Stimulated activated CD4-positive, alpha-beta T cell treated with anti-CD3 and anti-CD28 coated beads, TNF-alpha, amount 100 ng/mL, for 1 hour (primary cell): ENCODE data around the gene ATOSA.

Source experiments
- DNase-seq, 3 donors: peaks; one replicate each; pipeline ENCODE4 v3.0.0-alpha.2; 2020; ENCODE audit warnings: low read depth in 3 of 3, low spot score in 1 of 3

The ATOSA gene, protein sequence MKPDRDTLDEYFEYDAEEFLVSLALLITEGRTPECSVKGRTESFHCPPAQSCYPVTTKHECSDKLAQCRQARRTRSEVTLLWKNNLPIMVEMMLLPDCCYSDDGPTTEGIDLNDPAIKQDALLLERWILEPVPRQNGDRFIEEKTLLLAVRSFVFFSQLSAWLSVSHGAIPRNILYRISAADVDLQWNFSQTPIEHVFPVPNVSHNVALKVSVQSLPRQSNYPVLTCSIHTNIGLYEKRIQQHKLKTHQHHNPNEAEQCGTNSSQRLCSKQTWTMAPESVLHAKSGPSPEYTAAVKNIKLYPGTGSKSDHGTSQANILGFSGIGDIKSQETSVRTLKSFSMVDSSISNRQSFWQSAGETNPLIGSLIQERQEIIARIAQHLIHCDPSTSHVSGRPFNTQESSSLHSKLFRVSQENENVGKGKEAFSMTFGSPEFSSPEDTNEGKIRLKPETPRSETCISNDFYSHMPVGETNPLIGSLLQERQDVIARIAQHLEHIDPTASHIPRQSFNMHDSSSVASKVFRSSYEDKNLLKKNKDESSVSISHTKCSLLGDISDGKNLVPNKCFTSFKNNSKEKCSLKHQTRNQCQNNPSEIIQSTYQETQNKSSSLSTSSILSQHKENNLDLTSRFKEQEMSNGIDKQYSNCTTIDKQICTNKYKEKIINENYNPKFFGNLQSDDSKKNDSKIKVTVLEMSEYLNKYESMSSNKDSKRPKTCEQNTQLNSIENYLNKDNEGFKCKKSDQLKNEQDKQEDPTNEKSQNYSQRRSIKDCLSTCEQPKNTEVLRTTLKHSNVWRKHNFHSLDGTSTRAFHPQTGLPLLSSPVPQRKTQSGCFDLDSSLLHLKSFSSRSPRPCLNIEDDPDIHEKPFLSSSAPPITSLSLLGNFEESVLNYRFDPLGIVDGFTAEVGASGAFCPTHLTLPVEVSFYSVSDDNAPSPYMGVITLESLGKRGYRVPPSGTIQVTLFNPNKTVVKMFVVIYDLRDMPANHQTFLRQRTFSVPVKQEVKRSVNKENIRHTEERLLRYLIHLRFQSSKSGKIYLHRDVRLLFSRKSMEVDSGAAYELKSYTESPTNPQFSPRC

DNA sequence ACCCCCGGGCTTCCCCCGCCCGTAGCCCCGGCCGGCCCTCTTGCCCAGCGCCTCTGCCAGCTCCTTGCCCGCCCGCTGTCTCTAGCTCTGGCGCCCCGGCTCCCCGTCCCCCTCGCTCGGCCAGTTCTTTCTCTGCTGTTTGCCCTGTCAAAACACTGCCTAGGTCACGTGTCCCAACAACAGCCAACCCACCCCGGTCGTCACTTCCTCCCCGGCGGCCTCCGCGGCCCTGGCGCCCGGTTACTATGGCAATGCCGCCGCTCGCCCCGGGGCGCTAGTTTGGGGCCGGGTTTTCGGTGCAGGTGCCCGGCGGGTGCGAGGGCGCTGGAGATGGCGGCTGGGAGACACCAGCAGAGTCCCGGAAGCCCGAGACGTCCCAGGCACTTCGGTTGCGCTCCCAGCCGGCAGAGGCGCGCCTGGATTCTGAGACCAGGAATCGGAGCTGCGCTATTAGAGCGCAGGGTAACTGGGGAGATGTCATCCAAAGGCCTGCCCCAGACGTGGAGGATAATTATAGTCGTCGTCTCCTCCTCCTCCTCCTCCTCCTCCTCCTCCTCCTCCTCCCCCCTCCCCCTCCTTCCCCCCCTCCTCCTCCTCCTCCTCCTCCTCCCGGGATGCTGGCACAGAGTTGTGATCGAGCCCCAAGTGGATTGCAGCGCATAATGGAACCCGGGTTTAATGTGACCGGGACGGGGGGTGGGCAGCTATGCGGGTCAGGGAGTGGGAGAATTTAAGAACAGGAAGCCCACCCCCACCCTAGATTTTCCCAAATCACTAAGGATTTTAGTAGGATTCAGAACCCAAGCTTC, at the start of gene ATOSA:
ATOSA (minus strand) TSS at position 157 of the 809 bp plus-strand sequence. CDS start 1,367 bp downstream, outside the sequence.
- DNase-seq, result peak; percentile 68 to 76 (median 71)

DNA sequence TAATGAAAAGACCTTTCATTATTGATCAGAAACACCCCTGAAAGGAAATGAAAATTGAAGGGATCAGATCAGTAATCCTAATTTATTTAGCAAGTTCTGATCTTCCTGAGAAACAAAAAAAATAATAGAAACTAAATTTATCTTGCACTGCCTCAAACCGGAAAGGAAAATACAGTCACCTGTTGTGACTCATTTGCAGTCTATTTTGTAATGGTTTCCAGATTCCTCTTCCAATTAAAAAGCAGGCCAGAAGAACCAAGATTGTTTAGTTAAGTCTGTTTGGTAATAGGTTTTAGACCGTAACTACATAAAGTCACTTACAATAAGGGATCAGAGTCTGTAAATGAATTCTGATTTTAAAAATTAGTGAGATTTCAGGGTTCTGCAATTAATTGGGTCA, 49.7 kb upstream of the ATOSA start:
- no peak for DNase-seq

DNA sequence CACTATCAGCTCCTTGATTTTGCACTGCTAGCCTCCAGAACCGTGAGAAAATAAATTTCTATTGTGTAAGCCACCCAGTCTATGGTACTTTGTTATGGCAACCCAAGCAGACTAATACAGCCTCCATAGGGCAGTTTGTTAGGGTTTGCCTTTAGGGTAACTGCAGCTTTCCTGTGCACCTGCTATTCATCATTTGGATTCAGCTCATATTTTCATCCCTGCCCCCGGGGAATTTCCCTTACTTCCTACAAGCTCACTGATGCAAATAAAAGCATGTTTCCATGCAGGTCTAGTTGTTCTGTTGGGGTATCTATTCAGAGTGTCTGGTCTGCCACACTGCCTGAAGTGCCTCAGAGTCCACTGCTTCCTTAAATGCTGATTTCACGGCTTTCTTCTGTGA, 48.6 kb upstream of the ATOSA start:
- no peak for DNase-seq

DNA sequence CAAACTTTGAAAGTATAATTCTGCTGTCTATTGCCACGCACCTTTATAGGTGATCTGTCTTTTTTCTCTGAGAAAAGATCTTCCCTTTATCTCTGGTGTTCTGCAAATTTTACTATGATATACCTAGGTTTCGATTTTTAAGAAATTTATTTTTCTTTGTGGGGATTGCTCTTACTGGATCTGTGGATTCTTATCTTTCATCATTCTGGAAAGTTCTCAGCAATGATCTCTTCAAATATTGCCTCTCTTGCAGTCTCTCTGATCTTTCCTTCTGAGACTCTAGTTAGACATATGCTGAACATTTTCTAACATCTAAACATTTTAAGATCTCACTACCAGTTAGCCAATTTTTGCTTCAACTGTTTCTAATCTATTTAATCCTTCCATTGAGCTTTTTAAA, 47.0 kb upstream of the ATOSA start:
- DNase-seq, result no peak

DNA sequence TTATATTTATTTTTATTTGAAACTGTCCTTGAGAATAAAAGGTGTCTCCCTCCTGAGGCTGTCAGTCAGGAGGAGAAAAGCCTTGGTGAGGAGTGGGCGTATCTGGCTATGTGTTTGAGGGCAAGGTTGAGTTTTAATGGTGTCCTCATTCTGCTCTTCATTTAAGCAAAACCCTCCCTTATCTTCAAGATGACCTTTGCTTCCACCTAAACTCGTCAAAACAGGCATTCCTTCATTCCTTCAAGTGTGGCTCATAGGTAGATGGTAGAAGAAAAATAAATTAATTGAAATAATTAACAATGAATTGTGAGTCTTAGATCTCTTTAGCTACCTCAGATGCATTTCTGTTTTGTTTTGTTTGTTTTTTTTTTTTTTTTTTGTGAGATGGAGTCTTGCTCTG, 39.4 kb upstream of the ATOSA start:
- no peak for DNase-seq

DNA sequence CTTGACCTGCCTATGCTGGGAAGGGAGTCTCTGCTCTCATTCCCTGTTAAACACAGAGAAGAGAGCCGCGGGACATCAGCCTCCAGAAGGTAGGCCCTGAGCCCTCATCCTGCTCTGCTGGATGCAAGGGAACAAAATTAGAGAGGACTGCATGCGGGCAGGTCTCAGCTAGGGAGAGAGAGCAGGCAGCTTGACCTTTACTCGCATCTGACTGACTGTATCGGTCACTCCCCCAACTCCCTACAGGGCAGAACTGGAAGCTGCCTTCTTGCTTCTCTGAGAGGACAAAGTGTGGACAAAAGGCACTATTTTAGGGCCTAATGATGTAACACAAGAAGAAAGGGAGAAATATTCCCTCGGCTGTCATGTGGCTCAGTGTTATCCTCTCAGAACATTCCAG, 38.7 kb upstream of the ATOSA start:
- no peak for DNase-seq

DNA sequence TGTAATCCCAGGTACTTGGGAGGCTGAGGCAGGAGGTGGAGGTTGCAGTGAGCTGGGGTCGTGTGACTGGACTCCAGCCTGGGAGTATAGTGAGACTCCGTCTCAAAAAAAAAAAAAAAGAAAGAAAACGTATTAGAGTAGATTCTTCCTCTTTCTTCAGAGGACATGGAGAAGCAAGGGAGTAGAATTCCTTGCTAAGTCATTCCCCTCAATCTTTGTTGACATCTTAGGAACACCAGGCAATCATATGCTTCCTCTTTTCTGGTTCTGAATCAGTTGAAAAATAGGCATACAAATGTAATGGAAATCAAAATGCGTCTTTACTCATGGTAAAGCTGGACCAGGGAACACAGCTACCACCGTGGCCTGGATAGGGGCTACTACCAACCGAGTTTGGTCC, 38.3 kb upstream of the ATOSA start:
- DNase-seq, result no peak

DNA sequence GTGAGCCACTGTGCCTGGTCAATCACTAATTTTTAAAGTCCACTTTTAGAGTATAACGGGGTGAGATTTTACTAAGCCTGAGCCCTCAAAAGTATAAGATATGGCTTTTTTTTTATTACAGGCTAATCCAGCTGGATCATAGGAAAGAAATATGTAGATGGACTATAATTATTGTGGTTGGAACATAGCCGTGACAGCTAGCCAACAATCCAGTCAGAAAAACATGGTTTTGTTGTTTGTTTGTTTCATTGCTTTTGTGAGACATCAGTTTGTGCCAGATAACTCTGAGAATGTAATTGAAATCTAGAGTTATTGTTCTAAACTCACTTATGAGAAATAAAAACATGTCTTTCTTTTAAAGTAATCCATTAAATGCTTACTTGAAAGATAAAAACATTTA, 37.3 kb upstream of the ATOSA start:
- no peak for DNase-seq

DNA sequence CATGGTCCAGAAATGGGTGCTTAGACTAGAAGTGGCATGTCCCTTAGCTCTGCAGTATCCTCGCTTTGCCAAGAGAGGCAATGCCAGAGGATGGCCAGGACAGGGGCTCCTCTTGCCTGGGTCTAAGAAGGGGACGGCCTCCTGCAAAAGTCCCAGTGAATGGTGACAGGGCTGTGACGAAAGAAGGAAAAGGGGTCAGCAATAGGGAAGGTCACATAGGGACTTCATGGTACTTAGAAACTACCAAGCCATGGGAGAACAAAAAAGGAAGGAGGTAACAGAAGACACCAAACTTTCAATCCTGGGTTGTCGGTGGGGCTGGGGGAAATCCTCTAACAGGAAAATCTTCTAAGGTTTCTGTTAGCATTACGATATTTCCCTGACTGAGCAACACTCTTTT, 36.2 kb upstream of the ATOSA start:
- no peak for DNase-seq

DNA sequence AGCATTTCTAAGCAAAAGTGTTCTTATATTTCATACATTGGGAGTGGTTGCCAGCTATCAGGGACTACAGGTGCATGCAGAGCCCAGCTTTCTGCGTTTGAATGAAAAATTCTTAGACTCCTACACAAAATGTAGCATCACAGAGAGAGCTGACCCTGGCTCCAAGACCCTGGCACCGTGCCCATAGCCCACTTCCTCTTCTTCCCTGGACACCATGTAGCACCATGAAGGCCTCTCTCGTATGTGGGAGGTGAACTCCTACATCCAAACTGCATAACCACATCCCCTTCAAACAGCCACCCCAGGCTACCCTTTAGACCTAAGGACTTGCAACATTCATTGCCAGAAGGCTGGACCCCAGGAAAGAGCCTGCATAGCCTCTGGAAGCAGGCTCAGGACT, 35.8 kb upstream of the ATOSA start:
- DNase-seq, result no peak

DNA sequence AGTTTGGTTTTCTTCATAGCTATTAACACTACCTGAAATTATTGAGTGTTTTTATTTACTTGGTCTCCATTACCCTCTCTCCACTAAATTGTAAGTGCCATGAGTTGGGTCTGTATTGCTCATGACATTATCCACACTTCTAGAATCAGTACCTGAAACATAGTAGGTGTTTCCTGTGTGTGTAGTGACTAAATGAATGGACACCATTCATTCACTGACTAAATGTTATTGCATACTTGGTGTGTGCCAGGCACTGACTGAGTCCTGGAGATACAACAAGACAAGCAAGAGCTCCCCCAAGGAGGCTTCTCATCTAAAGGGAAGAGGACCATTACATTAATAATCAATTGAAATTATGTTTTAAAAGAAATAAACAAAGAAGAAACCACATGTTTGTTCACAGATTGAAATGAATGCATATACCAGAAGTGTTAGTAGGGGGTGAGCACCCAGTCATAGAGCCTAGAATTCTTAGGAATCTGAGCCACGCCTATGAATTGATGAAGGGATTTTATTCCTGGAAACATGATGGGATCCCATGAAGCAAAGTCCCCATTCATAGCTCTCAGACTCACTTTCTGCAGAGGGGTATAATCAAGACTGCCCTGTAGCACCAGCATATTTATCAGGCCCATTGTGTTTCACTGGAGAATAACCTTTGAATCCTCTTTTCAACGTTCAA, 31.7 kb upstream of the ATOSA start:
- DNase-seq, result no peak

DNA sequence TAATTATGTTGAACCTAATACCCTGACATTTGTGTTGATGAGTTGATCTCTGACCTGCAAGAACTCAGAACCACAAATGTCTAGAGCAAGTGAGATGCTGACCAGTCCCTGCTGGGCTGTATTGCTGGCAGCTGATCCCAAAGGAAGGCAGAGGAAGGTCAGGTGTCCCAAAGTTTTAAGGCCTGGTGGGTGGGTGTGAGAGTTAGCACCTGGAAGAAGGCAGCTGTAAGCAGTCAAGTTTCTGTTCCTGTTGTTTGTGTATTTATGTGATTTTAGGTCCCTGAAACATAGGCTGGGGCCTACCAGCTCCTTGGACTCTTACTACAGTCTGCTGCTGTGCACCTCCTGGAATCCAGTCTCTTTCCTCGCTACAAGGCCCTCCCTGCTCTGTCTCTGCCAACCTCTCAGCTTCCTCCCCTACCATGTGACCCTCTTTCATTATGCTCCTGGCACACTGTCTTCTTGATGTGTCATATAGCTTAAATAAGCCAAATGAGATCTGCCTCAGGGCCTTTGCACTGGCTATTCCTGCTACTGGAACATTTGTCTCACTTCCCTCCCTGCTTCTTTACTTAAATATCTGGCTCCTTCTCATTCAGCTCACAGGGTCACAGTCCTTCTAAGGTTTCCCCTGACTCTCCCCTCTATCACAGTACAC, 31.0 kb upstream of the ATOSA start:
- no peak for DNase-seq

DNA sequence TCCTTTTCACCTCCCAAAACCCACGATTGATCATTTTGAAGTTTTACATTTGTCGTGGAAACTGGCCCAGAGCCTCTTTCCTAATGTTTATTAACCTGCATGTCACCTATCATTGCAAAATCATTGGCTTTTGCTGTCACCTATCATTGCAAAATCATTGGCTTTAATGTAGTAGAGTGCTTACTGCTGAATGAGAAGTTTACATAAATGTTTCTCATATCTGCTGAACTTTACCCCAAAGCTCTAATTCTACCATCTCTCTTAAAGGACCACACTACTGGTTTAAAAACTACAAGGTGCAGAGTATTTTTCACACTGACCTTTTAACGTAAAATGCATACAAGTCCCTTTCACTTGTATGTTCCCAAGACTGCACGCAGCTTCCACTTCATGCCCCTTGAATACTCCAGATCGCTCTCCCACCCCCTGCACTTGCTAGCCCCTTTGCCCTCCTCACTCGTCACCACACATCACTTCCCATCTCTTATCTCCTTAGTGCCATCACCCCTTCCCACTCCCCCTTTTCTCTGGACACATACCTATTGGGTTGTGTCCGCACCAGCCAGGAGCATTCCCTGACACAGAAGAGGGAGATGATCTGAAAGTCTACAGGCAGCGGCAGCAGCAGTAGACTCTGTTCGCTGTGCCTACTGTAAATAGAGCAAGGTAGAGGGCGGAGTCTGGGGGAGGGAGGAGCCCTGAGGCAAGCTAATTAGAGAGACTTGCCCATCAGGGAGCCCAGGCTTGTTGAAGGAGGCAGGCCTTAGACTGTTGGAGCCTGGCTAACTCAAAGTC, 30.2 kb upstream of the ATOSA start:
- DNase-seq, result no peak

DNA sequence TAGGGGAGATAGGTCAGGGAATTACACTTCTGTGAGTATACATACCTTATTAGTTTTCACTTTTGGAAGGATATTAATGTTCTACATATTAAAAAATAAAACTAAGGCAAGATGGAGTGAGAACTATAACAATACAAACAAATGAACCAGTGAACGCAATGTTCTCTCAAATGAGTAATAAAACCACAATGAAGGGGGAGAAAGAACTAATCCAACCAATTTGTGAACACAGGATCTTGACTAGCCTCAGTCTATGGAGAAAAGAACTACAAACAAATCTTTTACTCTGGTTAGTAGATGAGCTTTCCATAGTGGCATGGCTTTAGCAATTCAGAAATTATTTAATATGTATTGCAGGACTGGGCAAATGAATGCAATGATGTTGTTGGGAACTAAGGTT, 26.9 kb upstream of the ATOSA start:
- no peak for DNase-seq

DNA sequence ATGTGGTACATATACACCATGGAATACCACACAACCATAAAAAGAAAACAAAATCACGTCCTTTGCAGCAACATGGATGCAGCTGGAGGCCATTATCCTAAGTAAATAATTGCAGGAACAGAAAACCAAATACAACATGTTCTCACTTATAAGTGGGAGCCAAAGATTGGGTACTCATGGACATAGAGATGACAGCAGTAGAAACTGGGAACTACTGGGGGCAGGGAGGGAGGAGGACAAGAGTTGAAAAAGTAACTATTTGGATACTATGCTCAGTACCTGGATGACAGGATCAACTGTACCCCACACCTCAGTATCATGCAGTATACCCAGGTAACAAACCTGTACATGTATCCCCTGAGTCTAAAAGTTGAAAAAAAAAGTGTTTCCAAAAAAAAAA, 23.2 kb upstream of the ATOSA start:
- no peak for DNase-seq

DNA sequence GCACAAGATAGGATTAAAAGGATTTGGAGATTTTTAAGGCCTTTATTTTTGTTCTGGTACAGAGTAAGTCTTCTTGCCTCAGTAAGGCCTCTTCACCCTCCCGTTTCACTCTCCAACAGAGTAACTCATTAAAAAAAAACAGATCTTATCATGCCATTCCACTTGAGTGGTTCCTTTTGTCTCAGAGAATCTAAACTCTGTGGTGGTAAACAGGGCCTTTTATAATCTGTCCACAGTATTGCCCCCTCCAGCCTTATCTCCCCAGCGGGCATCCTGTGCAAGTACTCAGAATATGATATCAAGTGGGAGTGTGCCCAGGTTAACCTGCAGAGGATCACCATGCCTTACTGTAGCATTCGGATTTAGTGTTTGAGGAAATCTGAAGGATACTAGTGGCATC, 20.3 kb upstream of the ATOSA start:
- DNase-seq, result no peak

DNA sequence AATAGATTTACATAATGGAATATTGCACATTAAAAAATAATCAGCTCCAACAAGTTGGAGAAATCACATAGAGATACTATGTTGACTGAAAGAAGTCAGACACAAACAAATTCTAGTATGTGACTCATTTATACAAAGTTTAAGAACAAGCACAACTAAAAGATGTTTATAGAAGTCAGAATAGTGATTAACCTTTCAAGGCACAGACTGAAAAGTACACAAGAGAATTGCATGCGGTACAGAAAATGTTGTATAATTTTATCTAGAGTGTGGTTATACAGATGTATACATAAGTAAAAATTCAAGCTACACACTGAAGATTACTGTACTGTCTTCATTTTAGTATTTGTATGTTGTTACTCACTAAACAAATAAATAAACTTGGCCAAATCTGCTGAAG, 19.3 kb upstream of the ATOSA start:
- DNase-seq, result no peak

DNA sequence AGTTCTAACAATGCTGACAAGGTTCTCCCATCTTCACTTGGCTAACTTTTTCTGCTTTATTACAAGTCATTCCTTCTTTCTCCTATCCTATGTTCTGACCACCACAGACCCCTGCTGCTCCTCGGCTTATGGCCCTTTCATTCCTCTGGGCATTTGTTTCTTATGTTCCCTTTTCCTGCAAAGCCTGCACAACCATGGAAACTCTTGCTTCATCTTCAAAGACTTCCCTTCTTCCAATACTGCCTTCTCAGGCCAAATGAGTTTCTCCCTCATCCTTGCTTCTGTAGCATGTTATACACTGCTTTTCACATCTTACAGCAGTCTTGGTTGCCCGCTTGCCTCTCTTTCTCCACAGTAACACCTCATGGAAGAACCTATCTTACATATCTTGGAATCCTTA, 17.9 kb upstream of the ATOSA start:
- DNase-seq, result no peak

DNA sequence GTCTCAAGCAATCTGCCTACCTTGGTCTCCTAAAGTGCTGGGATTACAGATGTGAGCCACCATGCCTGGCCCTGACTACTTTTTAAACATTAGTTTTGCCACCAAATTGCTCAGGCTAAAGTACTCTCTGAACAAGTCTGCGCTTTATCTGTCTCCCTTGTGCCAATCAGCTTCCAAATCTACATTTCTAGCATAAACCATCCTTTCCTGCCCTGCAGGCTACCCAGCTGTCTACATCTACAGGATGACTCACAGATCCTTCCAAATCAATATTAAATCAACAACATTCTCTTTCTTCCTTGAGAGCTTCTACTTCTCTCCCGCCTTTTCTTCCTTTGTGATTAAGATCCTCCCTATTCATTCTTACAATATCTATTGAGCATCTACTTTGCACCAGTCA, 16.0 kb upstream of the ATOSA start:
- no peak for DNase-seq
